ENCODE measurements around the gene PDLIM7.
"Not testable (repeated sequence)": the region's sequence is repeated elsewhere in the genome, so short reads cannot be mapped to it uniquely, and the experiment has no call there.

Gene PDLIM7

DNA sequence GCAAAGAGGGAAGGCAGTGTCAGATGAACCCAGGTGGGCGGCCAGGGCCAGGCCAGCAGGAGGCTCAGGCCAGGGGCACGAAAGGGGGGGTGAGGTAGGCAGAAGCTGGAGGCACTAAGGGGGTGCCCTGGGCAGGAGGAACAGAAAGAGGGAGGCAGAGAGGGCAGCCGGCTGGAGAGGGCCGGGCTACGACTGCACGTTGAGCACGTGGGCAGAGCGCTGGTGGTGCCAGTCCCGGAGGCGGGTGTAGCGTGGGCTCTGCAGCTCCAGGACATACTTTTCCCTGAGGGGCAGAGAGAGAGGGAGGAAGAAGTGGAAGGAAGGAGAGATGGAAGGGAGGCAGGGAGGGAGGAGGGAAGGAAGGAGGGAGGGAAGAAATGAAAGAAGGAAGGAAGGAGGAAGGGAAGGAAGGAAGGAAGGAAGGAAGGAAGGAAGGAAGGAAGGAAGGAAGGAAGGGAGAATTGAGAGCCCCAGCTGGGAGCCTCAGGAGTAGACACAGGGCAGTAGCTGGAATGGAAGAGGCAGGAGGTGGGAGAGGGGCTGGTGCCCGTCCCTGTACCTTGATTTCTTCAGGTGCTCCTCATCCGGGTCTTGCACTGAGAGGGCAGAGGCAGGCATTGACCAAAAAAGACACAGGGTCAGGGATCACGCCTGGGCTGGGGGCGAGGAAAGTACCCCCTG lies 7.0 kb downstream of the PDLIM7 start:
- DNase-seq (ENCODE audit: low spot score): no peak

DNA sequence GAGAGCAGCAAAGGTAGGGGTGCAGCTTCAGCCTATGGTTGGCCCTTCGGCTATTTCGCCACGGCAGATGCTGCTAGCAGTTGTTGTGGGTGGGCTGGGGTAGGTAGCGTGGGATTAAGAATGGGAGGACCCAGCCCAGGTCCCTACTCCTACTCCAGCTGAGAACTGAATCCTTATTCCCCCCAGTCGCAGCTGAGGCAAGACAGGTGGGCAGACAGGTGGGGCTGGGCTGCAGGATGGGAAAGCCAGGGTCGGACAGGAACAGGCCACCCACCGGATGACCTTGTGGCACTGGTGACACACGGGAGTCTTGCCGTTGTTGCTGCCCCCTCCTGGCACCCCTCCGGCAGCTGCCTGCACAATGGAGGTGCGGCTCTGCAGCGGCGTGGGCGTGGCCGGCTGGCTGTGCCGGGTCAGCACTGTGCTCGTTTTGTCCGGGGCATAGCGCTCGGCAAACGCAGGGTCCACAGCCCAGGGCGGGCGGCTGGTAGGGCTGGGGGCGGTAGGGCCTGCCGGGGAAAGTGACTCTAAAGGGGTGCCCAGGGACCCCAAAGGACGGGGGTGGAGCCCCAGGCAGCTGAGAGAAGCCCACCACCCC lies 8.2 kb downstream of the PDLIM7 start:
- DNase-seq (ENCODE audit: low spot score): no peak

DNA sequence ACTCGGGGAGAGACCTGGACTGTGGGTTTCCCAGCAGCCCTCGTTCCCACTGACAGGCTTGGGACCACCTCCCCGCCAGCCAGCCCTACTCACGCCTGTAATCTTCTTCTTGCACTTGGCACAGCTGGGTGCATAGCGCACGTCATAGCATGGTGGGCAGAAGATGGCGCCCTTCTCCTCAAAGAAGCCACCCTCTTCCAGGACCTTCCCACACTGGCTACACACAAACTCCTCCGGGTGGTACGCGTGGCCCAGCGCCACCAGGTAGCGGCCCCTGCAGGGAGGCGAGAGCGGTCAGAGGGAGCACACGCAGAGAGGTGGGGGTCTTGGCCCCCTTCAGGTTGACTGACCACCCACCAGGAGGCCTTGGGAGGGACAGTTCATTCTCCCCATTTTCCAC lies 9.4 kb downstream of the PDLIM7 start:
- no peak for DNase-seq (ENCODE audit: low spot score)

DNA sequence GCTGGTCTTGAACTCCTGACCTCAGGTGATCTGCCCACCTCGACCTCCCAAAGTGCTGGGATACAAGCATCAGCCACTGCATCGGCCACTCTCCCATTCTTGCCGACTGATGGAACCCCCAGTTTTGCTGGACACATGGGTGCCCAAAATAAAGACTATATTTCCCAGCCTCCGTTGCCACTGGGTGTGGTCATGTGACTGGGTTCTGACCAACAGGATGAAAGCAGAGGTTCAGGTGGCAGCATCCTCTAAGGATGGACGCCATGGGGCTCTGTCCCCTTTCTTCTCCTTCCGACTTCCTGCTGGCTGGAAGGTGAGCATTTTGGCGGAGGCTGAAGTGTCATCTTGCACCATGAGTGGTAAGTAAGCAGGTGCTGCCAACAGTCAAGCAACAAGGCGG lies 10.3 kb downstream of the PDLIM7 start:
- no peak for DNase-seq (ENCODE audit: low spot score)

DNA sequence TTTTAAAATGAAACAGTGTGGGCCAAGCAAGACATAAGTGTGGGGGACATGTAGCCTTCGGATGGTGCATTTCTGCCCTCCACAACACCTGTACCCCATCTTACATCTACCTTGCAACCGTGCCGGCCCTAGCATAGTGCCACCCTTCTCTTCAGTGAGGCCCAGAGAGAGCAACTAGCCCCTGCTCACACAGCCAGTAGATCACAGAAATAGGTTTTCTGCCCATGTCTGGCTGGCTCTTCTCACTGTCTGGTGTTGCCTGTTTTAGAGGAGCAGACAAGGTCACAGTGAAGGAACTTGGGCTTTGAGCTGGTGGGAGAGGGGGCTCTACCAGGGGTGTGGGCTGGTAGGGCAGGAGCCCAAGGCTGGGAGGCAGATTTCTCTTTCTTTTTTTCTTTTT lies 11.1 kb downstream of the PDLIM7 start:
- DNase-seq (ENCODE audit: low spot score): no peak

DNA sequence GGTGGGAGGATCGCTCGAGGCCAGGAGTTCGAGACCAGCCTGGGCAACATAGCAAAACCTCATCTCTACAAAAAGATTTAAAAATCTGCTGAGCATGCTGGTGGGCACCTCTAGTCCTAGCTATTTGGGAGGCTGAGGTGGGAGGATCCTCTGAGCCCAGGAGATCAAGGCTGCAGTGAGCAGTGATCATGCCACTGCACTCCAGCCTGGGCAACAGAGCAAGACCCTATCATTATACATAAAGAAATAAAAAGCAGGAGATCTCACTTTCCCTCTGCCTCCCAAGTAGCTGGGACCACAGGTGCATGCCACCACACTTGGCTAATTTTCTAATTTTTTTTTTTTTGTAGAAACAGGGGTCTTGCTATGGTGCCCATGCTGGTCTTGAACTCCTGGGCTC lies 11.7 kb downstream of the PDLIM7 start:
- not testable (repeated sequence) for DNase-seq (ENCODE audit: low spot score)

DNA sequence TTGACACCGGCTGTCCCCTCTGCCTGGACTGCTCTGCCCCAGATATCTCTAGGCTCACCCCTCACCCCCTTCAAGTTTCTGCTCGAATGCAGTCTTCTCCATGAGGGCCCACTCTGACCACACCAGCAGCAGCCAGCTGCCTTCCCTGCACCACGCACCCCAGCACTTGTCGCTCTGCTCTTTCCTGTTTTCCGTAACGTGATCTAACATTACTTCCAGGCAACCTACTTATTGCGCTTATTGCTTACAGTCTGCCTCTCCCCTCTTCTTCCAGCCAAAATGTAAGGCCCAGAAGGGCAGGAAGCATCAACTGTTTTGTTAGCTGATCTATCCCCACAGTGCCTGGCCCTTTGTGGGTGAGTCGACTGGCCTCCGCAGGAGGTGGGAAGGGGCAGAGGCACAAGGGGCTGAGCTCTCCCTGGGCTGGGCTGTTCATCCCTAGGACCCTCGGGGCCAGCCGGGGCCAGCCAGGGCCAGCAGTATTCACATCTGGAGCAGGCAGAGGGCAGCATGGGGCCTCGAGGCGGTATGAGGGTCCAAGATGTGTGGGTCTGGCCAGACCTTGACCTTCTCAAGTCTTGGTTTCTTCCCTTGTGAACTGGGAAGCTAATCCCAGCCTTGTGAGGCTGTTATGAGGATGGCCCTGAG lies 12.4 kb downstream of the PDLIM7 start:
- no peak for DNase-seq (ENCODE audit: low spot score)

DNA sequence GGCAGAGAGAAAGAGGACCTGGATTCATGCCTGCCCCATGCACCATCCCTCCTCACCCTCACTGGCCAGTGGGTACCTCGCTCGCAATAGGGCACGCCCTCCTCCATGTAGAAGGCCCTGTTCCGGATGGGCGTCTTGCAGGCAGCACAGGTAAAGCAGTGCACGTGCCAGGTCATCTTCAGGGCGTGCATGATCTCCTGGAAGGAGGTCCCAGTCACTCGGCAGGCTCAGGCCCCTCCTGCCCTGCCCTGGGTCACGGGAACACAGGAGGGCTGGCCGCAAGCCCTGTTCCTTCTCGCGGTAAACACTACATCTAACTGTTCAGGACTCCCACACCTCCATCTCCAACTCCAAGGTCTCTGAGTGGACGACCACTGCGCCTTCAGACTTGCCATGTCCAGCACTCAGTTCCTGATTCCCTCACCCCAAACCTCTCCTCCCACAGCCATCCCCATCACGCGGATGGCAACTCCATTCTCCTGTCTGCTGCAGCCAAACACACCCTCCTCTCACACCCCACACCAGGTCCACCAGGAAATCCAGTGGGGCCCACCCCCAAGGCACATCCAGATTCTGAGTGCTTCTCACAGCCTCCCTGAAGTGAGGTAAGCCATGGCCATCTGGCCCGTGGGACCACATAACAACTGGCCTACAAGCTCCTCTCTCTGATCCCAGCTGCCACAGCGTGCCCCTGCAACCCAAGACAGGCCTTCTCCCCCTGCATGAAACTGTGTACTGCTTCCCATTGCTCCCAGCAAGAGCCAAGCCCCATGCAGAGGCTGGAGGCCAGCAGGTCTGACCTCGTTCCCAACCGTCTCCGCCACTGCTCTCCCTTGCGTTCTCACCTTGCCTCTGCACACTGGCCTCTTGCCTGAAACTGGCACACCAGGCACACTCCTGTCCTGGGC lies 13.2 kb downstream of the PDLIM7 start:
- DNase-seq (ENCODE audit: low spot score): no peak

DNA sequence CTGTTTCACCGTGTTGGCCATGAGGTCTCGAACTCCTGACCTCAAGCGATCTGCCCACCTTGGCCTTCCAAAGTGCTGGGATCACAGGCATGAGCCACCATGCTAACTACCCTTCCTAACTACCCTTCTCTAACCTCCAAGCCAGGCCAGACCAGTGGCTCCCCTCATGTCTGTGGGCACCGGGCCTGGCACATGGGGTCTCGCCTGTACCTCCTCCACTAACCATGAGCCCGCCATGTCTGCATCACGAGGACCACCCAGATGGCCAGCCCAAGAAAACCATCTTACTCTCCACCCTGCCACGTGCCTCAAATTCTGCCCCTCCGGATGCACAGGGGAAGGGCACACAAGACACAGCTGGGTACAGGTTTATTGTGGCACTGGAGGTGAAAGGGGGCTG lies 14.4 kb downstream of the PDLIM7 start:
- no peak for DNase-seq (ENCODE audit: low spot score)

DNA sequence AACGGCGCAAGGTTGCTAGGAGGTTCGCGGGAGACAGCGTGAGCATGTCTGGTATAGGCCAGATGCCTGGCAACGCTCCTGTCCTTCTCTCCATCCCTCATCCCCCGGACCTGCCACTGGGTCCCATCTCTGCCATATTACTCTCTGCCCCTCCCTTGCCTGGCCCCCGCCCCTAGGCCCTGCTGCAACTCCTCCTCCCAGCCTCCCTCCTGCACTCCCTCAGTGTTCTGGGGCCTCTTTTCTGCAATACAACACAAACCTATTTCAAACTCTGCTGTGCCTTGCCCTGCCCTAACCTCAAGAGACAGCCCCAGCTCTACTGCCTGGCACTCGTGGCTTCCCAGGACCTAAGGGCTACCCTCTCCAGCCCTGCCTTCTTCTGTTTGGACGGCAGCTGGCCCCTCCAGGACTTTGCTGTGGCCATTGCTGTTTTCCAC lies 15.0 kb downstream of the PDLIM7 start:
- DNase-seq (ENCODE audit: low spot score): no peak

DNA sequence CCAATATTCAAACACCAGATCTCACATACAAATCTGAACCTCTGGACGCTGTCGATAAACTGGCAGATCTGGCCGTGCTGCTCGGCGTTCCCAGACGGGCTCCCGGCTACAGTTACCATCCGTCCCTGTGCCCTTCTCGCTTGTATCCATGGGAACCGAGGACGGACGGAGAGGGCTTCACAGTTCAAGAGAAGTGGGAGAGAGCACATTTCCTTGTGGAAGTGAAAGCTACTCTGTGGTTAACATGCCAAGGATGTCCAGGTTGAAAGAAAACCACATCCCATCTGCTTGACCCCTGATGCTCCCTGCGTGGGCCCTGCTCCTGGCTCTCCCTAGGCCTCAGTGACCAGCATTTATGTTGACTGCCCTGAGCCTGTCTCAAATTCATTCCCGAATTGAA lies 17.6 kb downstream of the PDLIM7 start:
- DNase-seq (ENCODE audit: low spot score): no peak

DNA sequence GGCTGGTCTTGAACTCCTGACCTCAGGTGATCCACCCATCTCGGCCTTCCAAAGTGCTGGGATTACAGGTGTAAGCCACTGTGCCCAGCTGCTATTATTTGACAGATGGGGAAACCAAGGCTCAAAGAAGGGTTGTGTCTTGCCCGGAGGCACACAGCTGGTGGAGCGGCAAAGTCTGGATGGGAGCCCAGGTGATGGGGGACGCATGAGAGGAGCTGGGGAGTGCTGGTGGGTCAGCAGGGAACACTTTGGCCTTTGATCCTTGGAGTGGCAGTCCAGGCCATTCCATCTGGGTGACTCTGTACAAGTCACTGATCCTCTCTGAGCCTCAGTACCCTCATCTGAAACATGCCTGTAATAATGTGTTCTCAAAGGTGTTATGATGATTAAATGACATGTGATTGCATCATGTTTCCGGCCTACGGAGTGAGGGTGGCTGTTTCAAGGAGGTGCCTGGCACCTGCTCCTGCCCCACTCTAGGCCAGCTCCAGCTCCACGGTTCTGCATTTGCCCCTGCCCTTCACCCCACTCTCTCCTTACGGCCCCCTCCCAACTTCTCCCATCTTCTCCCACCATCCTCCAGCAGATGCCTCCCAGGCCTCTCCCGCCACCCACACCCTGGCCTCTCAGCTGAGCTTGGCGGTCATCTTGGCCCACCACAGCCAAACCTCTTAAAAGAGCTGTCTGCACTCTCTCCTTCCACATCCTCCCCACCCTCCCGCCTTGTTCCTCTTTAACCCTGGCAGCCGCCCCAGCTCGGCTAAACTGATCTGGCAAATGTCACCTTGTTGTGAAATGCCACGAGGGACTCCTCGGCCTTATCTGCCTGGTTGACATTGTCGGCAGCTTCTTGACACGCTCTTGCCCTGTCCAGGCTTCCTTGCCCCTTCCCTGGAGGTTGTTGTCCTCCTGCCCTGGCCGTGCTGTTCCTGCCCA lies 18.4 kb downstream of the PDLIM7 start:
- peak; percentile 55 for DNase-seq (ENCODE audit: low spot score)

DNA sequence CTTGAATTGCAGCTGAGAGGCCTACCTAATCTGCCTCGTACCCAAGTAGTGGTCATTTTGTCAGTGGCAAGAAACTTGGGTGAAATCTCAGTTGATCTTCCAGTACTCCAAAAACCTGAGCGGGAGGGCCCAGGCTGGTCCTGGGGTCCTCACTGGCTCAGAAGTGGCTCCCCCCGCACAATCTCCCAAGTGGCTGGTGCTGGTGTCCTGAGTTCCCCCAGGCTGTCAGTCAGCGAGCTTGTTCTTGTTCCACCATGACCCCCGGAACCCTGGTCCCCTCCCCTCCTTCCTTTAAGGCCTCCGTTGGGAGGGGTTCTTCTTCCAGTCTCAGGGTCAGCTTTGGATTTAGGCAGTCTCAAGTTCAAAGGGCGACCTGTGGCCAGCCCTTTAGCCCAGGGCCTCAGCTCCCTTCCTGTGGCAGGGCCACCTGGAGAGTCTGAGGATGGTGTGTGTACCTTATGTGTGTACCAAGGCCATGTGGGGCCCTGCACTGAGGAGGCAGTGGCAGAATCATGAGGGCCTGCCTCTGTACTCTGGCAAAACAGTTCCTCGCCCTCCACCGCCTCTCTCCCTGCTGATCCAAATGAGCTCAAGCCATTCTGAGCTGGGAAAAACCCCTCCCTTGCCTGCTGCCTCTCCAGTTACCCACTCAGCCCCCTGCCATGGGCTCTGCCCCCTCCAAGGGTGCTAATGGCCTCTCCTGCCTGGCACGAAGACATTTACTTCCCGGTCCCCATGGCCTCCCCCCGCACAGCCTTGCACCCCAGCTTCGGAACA lies 19.5 kb downstream of the PDLIM7 start:
- DNase-seq (ENCODE audit: low spot score): no peak

DNA sequence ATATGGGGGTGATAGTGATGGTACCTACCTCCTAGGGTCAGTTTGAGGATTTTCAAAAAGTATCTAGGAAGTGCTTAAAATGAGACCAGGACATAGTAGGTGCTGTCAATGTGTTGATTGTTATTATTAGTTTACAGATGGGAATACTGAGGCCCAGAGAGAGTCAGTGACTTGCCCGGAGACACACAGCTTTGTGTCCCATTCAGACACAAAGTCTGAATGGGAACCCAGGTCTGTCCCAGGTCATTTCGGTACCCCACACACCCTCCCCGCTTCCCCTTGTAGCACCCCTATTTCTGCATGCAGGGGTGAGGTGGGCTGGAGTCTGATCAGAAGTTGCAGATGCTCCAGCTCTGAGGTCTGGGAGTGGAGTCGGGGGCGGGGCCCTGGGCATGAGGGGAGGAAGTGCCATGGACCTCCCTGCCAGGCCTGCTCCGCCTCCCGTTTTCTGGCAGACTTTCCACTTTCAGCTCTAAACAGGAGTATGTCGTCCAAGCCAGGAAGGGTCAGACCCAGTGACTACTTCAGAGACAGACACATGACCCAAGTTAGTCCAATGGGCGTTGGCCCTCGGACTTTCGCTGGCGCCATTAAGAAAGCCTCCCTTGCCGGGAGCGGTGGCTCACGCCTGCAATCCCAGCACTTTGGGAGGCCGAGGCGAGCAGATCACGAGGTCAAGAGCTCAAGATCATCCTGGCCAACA lies 20.7 kb downstream of the PDLIM7 start:
- DNase-seq (ENCODE audit: low spot score): no peak

DNA sequence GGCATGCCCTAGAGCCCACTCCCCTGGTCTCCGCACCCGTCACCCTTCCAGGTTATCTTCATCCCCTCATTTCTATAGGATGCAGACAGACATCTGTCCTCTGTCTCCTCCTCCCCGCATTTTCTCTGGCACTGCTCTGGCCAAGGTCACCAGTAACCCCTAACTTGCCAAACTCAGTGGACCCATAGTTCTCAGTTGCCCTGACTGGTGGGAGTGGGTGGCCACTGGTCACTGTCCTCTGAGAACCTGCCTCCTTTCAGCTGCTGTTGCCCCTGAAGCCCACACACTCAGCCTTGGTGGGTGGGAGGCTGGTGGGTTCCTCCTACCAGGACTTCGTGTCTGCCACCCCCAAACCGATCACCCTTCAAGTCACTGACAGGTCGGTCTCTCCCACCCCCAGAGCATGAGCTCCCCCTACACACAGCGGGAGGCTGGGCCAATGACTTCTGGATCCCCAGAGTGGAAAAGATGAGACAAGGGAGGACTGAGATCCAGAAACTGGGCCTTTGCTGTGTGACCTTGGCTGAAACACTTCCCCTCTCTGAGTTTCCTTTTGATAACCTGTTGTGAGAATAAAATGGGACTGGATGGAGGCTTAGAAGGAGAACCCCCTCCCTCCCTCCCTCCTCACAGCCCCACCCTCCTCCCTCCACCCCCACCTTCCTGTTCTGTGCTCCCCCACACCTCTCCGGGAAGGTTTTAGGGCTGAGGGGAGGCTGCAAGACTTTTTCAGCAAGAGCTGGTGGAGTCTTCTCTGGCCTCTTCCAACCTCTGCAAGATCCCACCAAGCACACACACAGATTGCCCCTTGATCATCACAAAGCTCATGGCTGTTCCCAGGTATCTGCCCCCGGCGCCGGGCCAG lies 21.6 kb downstream of the PDLIM7 start:
- no peak for DNase-seq (ENCODE audit: low spot score)

DNA sequence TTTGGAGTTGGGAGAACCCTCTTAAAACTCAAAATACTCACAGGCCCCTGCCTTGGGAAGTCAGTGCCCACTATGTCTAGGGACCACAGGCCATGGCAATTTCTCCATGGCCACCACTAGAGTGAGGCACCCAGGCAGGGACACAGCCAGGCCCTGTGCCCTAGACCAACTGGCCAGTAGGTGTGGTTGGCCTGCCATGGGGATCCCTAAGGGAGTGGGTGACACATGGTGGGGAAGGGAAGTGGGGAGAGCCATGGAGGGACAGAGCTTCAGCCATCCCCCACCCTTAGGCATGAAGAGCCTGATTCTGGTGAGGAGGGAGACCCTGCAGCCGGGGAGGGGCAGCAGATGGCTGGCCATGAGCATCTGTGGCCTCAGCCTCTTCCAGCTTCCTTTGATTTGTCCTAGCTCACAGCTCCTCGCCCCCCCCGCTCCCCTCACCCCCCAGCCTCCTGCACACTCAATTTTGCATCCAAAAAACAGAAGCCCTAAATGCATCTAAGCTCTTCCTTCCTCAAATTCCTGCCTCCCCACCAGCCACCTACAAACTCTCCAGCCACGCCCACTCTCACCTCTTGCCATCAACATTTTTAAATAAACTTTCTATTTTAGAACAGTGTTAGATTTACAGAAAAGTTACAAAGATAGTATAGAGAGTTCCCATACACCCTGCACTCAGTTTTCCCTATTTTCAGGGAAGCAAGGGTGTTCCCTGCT lies 22.4 kb downstream of the PDLIM7 start:
- no peak for DNase-seq (ENCODE audit: low spot score)

DNA sequence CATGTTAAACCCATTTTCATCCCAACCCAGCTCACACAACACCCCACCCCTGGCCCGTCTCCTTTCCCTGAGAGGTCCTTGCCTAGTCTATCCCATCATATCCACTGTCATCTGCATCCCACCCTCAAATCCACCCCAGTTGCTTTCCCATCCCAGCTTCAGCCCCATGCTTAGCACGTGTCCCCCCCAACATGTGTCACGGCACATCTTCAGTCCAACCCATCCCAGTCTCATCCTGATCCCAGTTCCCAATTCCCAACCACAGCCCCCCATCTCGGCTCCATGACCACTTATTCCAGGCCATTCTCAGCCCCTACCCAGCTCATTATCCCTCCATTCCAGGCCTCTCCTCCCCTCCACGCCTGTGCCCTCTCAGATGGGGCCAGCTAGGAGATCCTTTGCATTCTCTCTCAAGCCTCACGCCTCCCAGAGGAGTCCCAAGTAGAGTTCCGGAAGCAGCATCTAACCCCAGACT lies 23.4 kb downstream of the PDLIM7 start:
- DNase-seq (ENCODE audit: low spot score): no peak

DNA sequence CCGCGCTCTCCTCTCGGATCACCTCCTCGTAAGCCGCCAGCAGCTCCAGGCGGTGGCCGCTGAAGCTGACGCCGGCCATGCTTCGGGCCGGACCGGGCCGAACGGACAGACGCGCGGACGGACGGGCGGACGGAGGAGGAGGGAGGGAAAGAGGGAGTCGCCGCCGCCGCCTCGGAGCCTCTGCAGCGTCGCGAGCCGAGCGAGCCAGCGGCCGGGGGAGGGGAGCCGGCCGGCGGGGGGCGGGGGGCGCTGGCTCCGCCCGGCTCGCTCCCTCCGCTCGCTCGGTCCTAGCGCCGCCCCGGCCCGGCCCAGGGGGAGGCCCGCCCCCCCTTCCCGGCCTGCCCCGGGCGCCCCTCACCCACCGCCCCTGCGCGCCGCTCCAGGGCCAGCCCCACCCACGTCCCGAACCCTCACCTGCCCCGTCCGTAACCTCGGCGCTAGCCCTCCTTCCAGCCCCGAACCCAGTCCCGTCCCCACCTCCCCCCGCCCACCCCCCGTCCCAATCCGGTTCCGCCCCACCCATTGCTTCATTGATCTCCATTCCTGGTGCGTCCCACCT lies 23.9 kb downstream of the PDLIM7 start, which contains the start of gene DBN1:
DBN1 (minus strand) TSS at position 192 of the 559 bp plus-strand sequence; CDS start at position 79, 113 bp downstream.
- no peak for DNase-seq (ENCODE audit: low spot score)

Measured in pons (tissue), 1 donor.